Endothelial cell of umbilical vein (primary cell): ENCODE data around the gene ARMC8. TPM values are rescaled to one million over a fixed set of nuclear protein-coding genes. Genes with fewer than 3 reads are reported as not detected.

ENCODE experiments used
- BruUV-seq: library from RNA; stranded (reverse); fragments of 400-500 nt; replicated peaks from 2 replicates; lab custom pipeline; 2021; lab: Mats Ljungman, UMichigan
- CTCF ChIA-PET: fragments of 300-600, 350-600 bp; sonication (Branson Sonifier 250); formaldehyde crosslinking; loops from one replicate; lab custom pipeline; 2021; ENCODE audit warnings: antibody characterized with exemption, inconsistent platforms; lab: Charles Lee
- POLR2A ChIA-PET: fragments of 300-600, 350-600 bp; sonication (Branson Sonifier 250); formaldehyde crosslinking; loops from one replicate; lab custom pipeline; 2021; ENCODE audit warnings: antibody characterized with exemption, inconsistent platforms; lab: Charles Lee
- DNase-seq: peaks from one replicate; pipeline ENCODE4 v3.0.0-alpha.2; 2011; ENCODE audit warnings: low read depth, low spot score
- FAIRE-seq: peaks from 2 replicates; lab custom pipeline; 2011; peaks lifted over from hg19 to GRCh38; lab: Jason Lieb, UNC
- H2AFZ ChIP-seq: 2 replicates; pipeline ENCODE4 v1.6.0; 2012; ENCODE audit warnings: low read depth, low read length, control low read depth, inconsistent platforms
- H3K27ac ChIP-seq: 2 replicates; pipeline ENCODE4 v1.5.1; 2011; ENCODE audit warnings: low read depth, mild to moderate bottlenecking, control low read depth, low read length, moderate library complexity; ENCODE audit not compliant: insufficient read depth
- H3K27me3 ChIP-seq, 2 experiments: 2 replicates each; pipeline versions ENCODE4 v1.6.0 to v1.6.1; 2011; ENCODE audit warnings: low read length in 2 of 2, mixed read lengths in 1 of 2; ENCODE audit not compliant: control insufficient read depth in 2 of 2, insufficient read depth in 2 of 2
- H3K36me3 ChIP-seq, 2 experiments: 2 replicates in 1 of 2; 3 replicates in 1 of 2; pipeline ENCODE4 v1.5.1; 2011; ENCODE audit warnings: low read length in 2 of 2, mild to moderate bottlenecking in 1 of 2, moderate library complexity in 1 of 2; ENCODE audit not compliant: control insufficient read depth in 2 of 2, insufficient read depth in 2 of 2; ENCODE audit errors: extremely low read depth in 1 of 2
- H3K4me1 ChIP-seq: 3 replicates; pipeline ENCODE4 v1.5.1; 2011; ENCODE audit warnings: mild to moderate bottlenecking, low read length; ENCODE audit not compliant: control insufficient read depth, insufficient read depth; ENCODE audit errors: extremely low read depth
- H3K4me2 ChIP-seq: 2 replicates; pipeline ENCODE4 v1.6.1; 2011; ENCODE audit warnings: low read length, control low read depth, mixed read lengths; ENCODE audit not compliant: insufficient read depth
- H3K4me3 ChIP-seq, 3 experiments: fragments of 200-600 bp in 1 of 3; sonication (generic), shearing (Covaris generic) in 1 of 3; replicated peaks in 1 of 3; 2 replicates each; pipeline ENCODE4 v1.5.1; 2011 to 2016; ENCODE audit warnings: control low read depth in 3 of 3, low read length in 3 of 3, mild to moderate bottlenecking in 2 of 3, inconsistent platforms in 1 of 3, low read depth in 1 of 3, moderate library complexity in 1 of 3; ENCODE audit not compliant: insufficient read depth in 1 of 3
- H3K79me2 ChIP-seq: 2 replicates; pipeline ENCODE4 v1.6.0; 2012; ENCODE audit warnings: low read length, inconsistent platforms; ENCODE audit not compliant: control insufficient read depth, insufficient read depth
- H3K9ac ChIP-seq: replicated peaks from 2 replicates; pipeline ENCODE3; 2011; ENCODE audit warnings: low read length, control low read depth; ENCODE audit not compliant: insufficient read depth; ENCODE audit errors: extremely low read depth
- H3K9me1 ChIP-seq: replicated peaks from 3 replicates; pipeline ENCODE4 v1.6.0; 2011; ENCODE audit warnings: mild to moderate bottlenecking, low read length; ENCODE audit not compliant: control insufficient read depth, insufficient read depth; ENCODE audit errors: extremely low read depth
- H3K9me3 ChIP-seq: replicated peaks from 2 replicates; pipeline ENCODE4 v1.5.1; 2012; ENCODE audit warnings: low read length, inconsistent platforms; ENCODE audit not compliant: control insufficient read depth, insufficient read depth
- H4K20me1 ChIP-seq: replicated peaks from 2 replicates; pipeline ENCODE3; 2011; ENCODE audit warnings: mild to moderate bottlenecking, low read length; ENCODE audit not compliant: control insufficient read depth, insufficient read depth; ENCODE audit errors: extremely low read depth
- EZH2 ChIP-seq: IDR thresholded peaks from 2 replicates; pipeline ENCODE4 v1.6.1; 2012; ENCODE audit warnings: borderline replicate concordance, low read depth, mild to moderate bottlenecking, moderate library complexity, low read length, inconsistent platforms; ENCODE audit not compliant: severe bottlenecking
- FOS ChIP-seq: IDR thresholded peaks from 2 replicates; pipeline ENCODE4 v1.6.1; 2011; ENCODE audit warnings: mild to moderate bottlenecking, low read length, moderate library complexity, borderline replicate concordance; ENCODE audit not compliant: insufficient read depth
- GATA2 ChIP-seq: IDR thresholded peaks from 2 replicates; pipeline ENCODE4 v1.7.0; 2011; ENCODE audit warnings: low read depth, mild to moderate bottlenecking, moderate library complexity, mixed read lengths, low read length; ENCODE audit not compliant: insufficient read length, insufficient read depth
- JUN ChIP-seq: IDR thresholded peaks from 2 replicates; pipeline ENCODE4 v1.6.1; 2011; ENCODE audit warnings: borderline replicate concordance, low read depth; ENCODE audit not compliant: insufficient read length, insufficient read depth
- MYC ChIP-seq: IDR thresholded peaks from one replicate; pipeline ENCODE4 v1.6.1; 2011; ENCODE audit warnings: mild to moderate bottlenecking, low read depth, low read length
- POLR2A ChIP-seq: IDR thresholded peaks from 2 replicates; pipeline ENCODE4 v1.6.1; 2012; ENCODE audit warnings: low read depth, mild to moderate bottlenecking, control low read depth, low read length
- POLR2AphosphoS5 ChIP-seq: IDR thresholded peaks from 2 replicates; pipeline ENCODE4 v1.6.1; 2012; ENCODE audit warnings: low read depth, mild to moderate bottlenecking, control low read depth, low read length, moderate library complexity; ENCODE audit not compliant: insufficient read depth
- dilution Hi-C: fragments of 300-500 bp; cut with MboI; formaldehyde crosslinking; loops from one replicate; pipeline ENCODE4 v1.15.0; 2019; ENCODE audit warnings: low sequenced_read_pairs; ENCODE audit not compliant: extremely low pct_ligation_motif_present
- intact Hi-C: fragments of 100-400 bp; cut with micrococcal nuclease; formaldehyde crosslinking; loops from one replicate; pipeline ENCODE4 v1.10.0; 2022
- polyA plus RNA-seq, 4 experiments: library from polyadenylated mRNA; depleted of rRNA in 3 of 4; stranded (reverse) in 3 of 4; unstranded in 1 of 4; fragments of >200 nt; gene quantifications; 2 replicates each; pipeline versions ENCODE4 v1.2.1 to v1.2.3, GENCODE V29; 2011 to 2012; ENCODE audit warnings: missing spikeins in 1 of 4
- total RNA-seq: library from RNA; stranded (reverse); gene quantifications from 2 replicates; pipeline ENCODE4 v1.2.3, GENCODE V29; 2021
- TF ChIP-seq, protein P1 (sequence below), 2 donors: IDR thresholded peaks; 1 replicate in 1 of 2; 2 replicates in 1 of 2; pipeline ENCODE4 v1.5.1; 2011; ENCODE audit warnings: low read length in 2 of 2, mild to moderate bottlenecking in 2 of 2, moderate library complexity in 2 of 2, control low read depth in 1 of 2, inconsistent platforms in 1 of 2, low read depth in 1 of 2; ENCODE audit not compliant: insufficient read depth in 1 of 2; ENCODE audit errors: extremely low read depth in 1 of 2
- TF ChIP-seq, protein P2 (sequence below): IDR thresholded peaks from 2 replicates; pipeline ENCODE4 v1.6.1; 2011; ENCODE audit not compliant: insufficient read depth, insufficient read length

Gene ARMC8
- total and polyA plus RNA-seq, 2 donors (not counting 3 experiments of a cell fraction or from before 2014, with no cell fraction given): 39.6 to 46.0 TPM

DNA sequence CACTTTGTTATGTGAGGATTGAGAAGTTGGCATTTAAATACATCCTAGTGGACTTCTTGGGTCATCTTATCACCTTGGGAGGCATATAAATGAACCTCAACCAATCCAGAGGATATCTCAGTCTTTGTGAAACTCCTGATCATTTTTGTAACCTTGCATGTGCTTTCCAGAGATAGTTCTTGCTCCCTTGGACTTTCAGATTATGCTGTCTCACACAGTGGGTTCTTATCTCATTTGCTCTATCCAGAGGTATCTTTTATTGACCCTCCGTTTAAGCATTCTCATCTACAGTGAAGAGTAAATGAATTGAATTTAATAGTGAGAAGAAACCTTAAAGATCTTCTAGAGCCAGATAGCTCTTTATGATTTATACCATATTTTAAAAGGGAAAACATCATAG, 10.4 kb downstream of the ARMC8 start:
- dilution Hi-C loops: no loop called here
- Histone ChIP-seq H3K27ac (no peak overlapping the region), H3K36me3 (no peaks in the 10 kb centered on the region), H3K9me3 (no peaks in the 10 kb centered on the region), H3K4me3 (no peak overlapping the region), H3K9me1 (no peaks in the 10 kb centered on the region), H3K79me2 (peaks cover 86% of the 10 kb centered on the region), H3K27me3 (no peaks in the 10 kb centered on the region), H3K4me1 (no peaks in the 10 kb centered on the region), H2AFZ (no peak overlapping the region), H3K4me2 (no peak overlapping the region), H3K9ac (no peak overlapping the region), H4K20me1 (peaks cover 22% of the 10 kb centered on the region)
- FAIRE-seq: no peak
- BruUV-seq: no TSS peak
- TF ChIP-seq GATA2: no peak
- TF ChIP-seq FOS: no peak
- TF ChIP-seq, protein P1, sequence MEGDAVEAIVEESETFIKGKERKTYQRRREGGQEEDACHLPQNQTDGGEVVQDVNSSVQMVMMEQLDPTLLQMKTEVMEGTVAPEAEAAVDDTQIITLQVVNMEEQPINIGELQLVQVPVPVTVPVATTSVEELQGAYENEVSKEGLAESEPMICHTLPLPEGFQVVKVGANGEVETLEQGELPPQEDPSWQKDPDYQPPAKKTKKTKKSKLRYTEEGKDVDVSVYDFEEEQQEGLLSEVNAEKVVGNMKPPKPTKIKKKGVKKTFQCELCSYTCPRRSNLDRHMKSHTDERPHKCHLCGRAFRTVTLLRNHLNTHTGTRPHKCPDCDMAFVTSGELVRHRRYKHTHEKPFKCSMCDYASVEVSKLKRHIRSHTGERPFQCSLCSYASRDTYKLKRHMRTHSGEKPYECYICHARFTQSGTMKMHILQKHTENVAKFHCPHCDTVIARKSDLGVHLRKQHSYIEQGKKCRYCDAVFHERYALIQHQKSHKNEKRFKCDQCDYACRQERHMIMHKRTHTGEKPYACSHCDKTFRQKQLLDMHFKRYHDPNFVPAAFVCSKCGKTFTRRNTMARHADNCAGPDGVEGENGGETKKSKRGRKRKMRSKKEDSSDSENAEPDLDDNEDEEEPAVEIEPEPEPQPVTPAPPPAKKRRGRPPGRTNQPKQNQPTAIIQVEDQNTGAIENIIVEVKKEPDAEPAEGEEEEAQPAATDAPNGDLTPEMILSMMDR (IDR thresholded peaks at IDR 0.05; ENCODE audit: extremely low read depth in 1 of 2, insufficient read depth in 1 of 2, low read depth in 1 of 2, low read length in 2 of 2): no peak
- TF ChIP-seq MYC: no peak
- no peak for DNase-seq
- intact Hi-C loops: no loop called here
- ChIA-PET CTCF (interaction anchor here (0.8 to 0.9 kb wide), 2 partner anchors 16 to 21 kb away, joined by 3 read pairs; no protein-coding TSS in a partner anchor), POLR2A (interaction anchor here (1.1 kb wide), 1 partner anchor 10 kb away, joined by 3 read pairs; the partner anchor contains the start of gene ARMC8)

DNA sequence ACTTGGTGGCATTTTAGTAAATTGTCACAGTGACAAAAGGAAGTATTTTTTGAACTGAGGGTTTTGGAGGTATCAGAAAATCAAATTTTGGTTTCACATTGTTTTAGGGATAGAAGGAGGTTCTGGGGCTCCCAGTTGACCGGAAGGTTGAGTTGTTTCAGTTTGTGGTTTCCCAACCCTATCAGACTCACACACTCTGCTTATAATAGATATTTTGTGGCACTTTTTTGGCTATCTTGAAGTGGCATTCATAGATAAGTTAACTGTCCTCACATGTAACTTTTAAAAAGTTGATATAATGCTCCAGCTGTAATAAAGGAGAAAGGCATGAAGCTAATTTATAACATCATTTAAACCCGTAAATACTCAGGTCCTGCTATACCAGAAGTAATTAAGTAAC, 12.8 kb downstream of the ARMC8 start:
- Histone ChIP-seq H3K4me2 (no peak overlapping the region), H3K4me3 (no peak overlapping the region), H3K9me1 (no peaks in the 10 kb centered on the region), H3K4me1 (no peaks in the 10 kb centered on the region), H3K9me3 (no peaks in the 10 kb centered on the region), H2AFZ (no peak overlapping the region), H3K79me2 (peaks cover 91% of the 10 kb centered on the region), H4K20me1 (peaks cover 27% of the 10 kb centered on the region), H3K9ac (no peak overlapping the region), H3K27ac (no peak overlapping the region), H3K27me3 (no peaks in the 10 kb centered on the region), H3K36me3 (no peaks in the 10 kb centered on the region)
- DNase-seq: no peak
- intact Hi-C loops (no loop called here), dilution Hi-C loops (no loop called here)
- no TSS peak for BruUV-seq
- ChIA-PET CTCF (no interaction called here), POLR2A (no interaction called here)
- FAIRE-seq: no peak
- no peak for TF ChIP-seq FOS
- no peak for TF ChIP-seq POLR2AphosphoS5
- TF ChIP-seq, protein P1 (IDR thresholded peaks at IDR 0.05; ENCODE audit: extremely low read depth in 1 of 2, insufficient read depth in 1 of 2, low read depth in 1 of 2, low read length in 2 of 2): no peak
- no peak for TF ChIP-seq MYC
- TF ChIP-seq EZH2: no peak
- TF ChIP-seq GATA2: no peak
- TF ChIP-seq POLR2A: no peak
- TF ChIP-seq, protein P2, sequence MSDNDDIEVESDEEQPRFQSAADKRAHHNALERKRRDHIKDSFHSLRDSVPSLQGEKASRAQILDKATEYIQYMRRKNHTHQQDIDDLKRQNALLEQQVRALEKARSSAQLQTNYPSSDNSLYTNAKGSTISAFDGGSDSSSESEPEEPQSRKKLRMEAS: no peak
- no peak for TF ChIP-seq JUN
